GM12892 (cell line): ENCODE measurements around the gene CAV1.

Experiments used
- DNase-seq: peaks from one replicate; pipeline ENCODE4 v3.0.0; 2011; ENCODE audit not compliant: insufficient read length
- FAIRE-seq: peaks from 2 replicates; lab custom pipeline; 2011; peaks lifted over from hg19 to GRCh38; lab: Jason Lieb, UNC
- POLR2A ChIP-seq: IDR thresholded peaks from 2 replicates; pipeline ENCODE4 v1.6.1; 2011; ENCODE audit warnings: low read depth, low read length, control low read depth
- POLR2AphosphoS5 ChIP-seq: IDR thresholded peaks from 2 replicates; pipeline ENCODE4 v1.6.1; 2011; ENCODE audit warnings: low read depth, low read length, control low read depth
- TAF1 ChIP-seq: IDR thresholded peaks from 2 replicates; pipeline ENCODE4 v1.6.1; 2011; ENCODE audit warnings: low read depth, mild to moderate bottlenecking, control low read depth, low read length, borderline replicate concordance

CAV1 gene

DNA sequence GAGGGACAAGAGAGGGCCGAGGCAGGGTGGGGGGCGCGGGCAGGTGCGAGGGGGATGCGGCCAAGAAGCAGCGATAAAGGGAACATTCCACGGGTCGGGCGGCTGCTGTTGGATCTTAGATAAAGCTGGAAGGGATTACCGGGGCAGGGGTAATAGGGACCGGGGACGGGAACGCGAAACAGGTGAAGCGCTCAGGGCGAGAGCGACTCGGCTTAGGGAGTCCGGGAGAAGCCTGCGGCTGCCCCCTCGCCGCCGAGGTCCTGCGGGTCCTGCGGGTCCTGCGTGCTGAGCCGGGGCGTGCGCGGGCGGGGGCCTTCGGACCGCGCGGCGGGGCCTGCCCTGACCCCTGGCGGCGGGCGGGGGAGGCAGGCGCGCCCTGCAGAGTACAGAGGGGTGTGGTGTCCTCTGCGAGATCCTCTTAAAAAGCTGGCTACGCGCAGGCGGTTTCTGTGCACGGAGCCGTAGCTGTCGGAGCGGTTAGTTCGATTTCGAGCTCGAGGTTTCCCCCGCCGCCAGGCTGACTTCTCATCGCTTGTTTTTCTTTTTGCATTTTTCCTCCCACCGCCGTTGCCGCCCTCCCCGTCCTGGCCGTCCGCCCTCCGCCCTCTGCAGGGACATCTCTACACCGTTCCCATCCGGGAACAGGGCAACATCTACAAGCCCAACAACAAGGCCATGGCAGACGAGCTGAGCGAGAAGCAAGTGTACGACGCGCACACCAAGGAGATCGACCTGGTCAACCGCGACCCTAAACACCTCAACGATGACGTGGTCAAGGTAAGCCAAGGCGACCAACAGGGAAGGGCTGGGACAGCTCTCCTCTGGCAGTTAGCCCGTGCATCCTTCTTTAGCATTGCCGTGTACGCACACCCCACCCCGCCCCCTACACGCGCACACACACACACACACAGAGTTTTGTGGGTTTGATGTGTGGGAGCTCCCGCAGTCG lies 1.4 kb downstream of the CAV1 start:
- DNase-seq (peak; percentile 89), FAIRE-seq (peak; percentile 95)
- no peak for TF ChIP-seq TAF1
- no peak for TF ChIP-seq POLR2AphosphoS5
- TF ChIP-seq POLR2A: no peak

DNA sequence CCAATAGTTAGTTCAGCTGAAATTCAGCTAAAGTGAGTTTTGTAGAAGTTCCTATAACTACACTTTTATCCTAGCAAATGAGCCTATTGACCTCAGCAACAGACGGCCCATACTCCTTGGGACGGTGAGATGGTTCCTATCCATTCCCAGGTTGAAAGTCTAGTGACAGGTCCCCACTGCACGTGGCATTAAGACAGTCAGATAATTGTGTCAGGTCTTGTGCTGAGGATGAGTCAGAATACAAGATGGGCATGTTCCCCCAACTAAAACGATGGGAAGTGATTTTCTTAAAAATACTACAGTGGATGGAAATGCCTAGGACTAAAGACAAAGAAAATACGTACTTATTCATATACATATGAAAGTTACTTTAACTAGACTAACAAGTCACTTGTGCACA lies 2.1 kb downstream of the CAV1 start:
- DNase-seq (no peak), FAIRE-seq (no peak)
- no peak for TF ChIP-seq POLR2AphosphoS5
- no peak for TF ChIP-seq POLR2A
- no peak for TF ChIP-seq TAF1

DNA sequence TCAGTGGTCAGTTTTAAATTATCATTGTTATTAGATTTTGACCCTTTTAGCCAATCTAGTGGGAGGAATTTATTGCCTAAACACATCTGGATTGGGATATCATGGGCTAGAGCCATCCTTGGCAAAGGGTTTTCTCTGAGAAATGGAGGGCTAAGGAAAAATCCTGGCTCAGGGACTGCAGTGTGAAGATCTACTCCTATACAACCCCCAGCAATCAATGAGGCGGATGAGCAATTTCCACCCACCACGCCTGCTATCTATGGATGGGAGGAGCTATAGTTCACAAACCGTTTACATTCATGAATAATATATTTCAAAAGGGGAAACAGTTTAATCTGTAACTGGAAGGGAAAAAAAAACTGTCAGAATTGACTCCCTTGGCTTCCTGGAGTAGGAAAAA lies 2.7 kb downstream of the CAV1 start:
- FAIRE-seq (no peak), DNase-seq (no peak)
- no peak for TF ChIP-seq POLR2A
- no peak for TF ChIP-seq TAF1
- TF ChIP-seq POLR2AphosphoS5: no peak

DNA sequence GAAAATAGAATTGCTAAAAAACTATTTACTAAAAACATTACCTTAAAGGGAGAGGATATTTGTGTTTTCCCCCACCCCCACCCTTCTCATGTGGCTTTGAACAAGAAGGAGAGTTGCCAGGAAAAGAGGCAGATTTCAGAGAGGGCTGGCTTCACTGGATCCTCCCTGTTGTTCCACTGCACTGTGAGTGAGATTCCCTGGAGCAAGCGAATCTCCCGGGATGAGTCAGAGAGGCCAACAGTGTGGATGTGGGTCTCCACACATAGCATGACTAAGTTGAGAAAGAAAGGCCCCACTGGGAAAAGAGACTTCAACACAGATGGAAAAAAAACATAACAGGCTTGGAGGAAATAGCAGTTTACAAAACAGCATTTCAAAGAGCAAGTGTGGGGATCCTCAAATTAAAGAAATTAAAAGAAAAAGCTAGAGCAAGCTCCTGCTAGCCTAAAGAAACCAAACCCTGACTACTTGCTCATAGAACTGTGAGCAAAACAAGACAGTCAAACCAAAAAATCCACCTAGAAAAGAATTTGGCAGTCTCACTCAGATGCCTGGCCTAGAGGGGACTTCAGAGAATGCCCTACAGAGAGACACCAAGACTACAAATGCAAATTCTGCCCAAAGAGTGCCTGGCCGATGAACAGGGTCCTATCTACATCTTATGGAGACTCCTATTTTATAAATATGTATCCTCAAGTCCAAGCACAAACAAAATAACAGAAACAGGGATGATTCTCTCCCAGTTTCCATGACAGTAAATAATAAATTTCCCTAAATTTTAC lies 3.4 kb downstream of the CAV1 start:
- no peak for DNase-seq
- TF ChIP-seq TAF1 (no peak), POLR2A (no peak), POLR2AphosphoS5 (no peak)

DNA sequence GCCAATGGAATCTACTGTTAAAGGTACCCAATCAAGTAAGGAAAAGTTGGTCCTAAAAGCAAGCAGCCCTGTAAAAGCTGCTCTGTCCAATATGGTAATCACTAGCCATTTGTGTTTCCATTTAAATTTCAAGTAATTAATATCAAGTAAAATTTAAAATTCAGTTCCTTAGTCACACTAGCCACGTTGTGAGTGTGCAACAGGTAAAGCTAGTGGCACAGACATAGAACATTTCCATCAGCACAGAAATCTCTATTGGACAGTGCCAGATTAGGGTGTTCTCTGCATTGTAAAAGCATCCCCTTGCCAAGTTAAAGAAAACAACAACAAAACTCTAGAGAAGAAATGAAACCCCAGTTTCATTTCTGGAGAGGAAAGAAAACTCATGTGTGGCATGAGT lies 4.4 kb downstream of the CAV1 start:
- TF ChIP-seq POLR2AphosphoS5 (no peak), POLR2A (no peak), TAF1 (no peak)
- DNase-seq (no peak), FAIRE-seq (no peak)

More for the DNA sequence above, 3.4 kb downstream of the CAV1 start:
- no peak for FAIRE-seq

DNA sequence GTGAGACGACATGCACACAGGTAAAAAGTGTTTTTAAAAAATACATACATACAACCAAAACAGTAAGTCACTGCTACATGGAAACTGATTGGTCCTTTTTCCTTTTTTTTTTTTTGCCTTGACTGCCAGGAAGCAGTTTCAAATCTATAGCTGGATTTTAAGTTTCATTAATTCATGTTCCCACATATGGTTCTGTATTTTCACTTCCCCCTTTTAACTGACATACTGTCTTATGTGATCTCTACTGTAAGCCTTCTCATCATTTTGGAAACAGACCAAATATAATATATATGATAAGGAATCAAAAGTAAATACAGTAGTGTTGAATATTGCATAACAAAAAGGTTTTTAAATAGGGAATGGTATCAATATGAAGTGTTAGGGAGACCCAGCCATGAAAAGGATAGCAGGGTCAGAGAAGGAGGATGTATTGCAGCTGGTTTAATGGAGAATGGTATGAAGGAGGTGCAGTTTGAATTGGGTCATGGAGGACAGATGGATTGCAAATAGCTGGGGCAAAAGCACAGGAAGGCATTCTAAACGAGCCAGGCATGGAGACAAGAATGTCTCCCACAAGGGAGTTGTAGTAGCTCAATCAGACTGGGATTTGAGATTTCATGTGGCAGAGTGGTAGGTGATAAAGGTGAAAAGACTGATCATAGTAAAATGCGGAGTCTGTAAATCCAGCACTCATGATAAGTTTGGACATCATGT lies 5.4 kb downstream of the CAV1 start:
- FAIRE-seq (no peak), DNase-seq (no peak)
- no peak for TF ChIP-seq POLR2AphosphoS5
- TF ChIP-seq POLR2A: no peak
- no peak for TF ChIP-seq TAF1

DNA sequence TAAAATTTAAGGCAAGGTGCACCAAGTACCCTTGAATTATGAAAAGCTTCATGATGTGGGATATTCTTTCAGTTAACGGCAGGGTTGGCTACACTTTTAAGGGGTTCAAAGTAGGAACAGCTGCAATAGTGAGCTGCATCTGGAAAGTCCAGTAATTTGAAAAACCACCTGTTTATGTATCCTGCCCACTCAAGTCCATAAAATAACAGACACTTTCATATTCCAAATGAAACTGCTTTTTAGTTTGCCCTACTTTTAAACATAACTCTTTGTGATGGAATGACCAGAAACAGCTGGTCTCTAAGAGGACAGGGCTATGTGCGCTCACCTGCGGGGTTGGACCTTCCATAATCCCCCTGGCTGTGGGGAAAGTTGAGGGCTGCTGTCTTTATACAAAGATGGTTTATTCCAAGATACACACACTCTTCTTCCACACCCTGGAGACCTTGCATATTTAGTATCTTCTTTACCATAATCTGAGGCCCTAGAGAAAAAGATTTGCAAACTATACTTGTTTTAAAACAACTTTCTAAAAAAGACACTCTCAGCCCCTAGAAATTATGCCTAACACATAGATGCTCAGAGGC lies 7.4 kb downstream of the CAV1 start:
- no peak for DNase-seq

DNA sequence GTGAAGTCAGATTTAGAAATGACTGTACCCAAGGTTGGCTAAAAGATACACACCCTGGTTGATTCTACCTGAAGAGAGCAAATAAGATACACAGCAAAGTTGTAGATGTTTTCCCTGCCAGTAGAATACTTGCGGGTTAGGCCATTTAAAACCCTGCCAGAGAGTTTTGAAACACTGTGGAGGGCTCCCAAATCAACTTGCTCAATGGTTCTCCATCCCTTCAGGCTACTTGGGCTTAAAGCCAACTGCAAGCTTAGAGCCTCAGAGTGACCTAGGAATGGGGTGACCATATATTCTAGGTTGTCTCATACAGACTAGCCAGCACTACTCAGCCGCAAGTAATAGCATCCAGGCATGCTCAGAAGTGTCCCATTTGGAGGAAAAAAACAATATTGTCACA lies 10.0 kb downstream of the CAV1 start:
- DNase-seq (no peak), FAIRE-seq (no peak)
- no peak for TF ChIP-seq POLR2A
- no peak for TF ChIP-seq TAF1
- no peak for TF ChIP-seq POLR2AphosphoS5

More for the DNA sequence above, 7.4 kb downstream of the CAV1 start:
- TF ChIP-seq POLR2AphosphoS5 (no peak), TAF1 (no peak), POLR2A (no peak)
- no peak for FAIRE-seq

DNA sequence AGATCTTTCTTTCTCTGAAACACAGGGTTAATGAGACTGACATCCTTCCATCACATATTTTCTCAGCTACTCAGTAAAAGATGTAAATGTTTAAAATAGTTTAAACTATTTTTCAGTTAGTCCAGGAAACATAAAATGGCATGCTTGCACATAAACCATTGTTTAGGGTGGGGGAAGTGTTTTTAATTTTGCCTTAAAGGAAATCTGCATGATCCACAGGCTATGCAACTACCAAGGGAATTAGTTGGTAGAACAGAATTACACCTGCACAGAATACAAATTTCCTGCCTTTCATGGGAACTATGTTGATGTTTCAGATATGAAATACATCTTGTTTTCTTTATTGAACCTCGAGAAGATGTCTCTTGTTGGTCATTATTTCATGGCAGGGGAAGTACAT lies 10.6 kb downstream of the CAV1 start:
- TF ChIP-seq TAF1: no peak
- TF ChIP-seq POLR2AphosphoS5: no peak
- no peak for TF ChIP-seq POLR2A
- FAIRE-seq: no peak

DNA sequence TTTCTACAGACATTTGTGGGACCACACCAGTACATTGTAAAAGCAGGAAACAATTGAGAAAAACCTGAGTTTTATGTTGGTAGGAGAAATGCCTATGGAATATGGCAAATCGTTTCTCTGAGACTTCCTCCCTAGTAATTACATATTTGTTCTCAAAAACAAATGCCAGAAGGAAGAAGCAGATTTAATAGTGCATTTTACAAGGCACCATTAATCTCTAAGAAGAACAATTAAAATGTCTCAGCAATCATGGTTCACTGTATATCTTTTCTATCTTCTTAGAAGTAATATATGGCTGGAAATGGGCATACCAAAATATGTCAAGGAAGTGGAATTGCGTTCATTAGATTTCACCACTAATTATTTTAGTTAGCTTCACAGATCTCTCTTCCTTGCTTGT lies 13.3 kb downstream of the CAV1 start:
- DNase-seq (no peak), FAIRE-seq (no peak)

More for the DNA sequence above, 10.6 kb downstream of the CAV1 start:
- DNase-seq: no peak

DNA sequence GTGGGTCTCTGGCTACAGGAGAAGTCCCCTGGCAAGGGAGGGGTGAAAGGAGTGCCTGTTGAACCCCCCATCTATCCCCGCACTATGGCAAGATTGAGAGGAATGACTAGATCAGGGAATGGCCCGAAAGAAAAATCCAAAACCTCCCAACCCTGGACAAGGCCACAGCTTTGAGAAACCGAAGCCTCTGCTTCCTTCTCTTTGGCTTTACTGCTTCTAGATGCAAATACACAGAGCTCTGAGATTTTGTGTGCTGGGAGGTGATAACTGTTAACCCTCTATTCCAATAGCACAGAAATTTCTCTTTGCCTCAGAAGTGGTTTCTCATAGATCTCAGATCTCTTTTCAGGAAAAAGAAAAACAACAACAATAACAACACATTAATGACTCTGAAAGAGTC lies 15.0 kb downstream of the CAV1 start:
- no peak for FAIRE-seq

More for the DNA sequence above, 13.3 kb downstream of the CAV1 start:
- TF ChIP-seq POLR2AphosphoS5 (no peak), TAF1 (no peak), POLR2A (no peak)

More for the DNA sequence above, 15.0 kb downstream of the CAV1 start:
- DNase-seq: no peak
- TF ChIP-seq POLR2AphosphoS5: no peak
- no peak for TF ChIP-seq POLR2A
